Measurements from ENCODE around the gene ANHX.

ANHX gene

DNA sequence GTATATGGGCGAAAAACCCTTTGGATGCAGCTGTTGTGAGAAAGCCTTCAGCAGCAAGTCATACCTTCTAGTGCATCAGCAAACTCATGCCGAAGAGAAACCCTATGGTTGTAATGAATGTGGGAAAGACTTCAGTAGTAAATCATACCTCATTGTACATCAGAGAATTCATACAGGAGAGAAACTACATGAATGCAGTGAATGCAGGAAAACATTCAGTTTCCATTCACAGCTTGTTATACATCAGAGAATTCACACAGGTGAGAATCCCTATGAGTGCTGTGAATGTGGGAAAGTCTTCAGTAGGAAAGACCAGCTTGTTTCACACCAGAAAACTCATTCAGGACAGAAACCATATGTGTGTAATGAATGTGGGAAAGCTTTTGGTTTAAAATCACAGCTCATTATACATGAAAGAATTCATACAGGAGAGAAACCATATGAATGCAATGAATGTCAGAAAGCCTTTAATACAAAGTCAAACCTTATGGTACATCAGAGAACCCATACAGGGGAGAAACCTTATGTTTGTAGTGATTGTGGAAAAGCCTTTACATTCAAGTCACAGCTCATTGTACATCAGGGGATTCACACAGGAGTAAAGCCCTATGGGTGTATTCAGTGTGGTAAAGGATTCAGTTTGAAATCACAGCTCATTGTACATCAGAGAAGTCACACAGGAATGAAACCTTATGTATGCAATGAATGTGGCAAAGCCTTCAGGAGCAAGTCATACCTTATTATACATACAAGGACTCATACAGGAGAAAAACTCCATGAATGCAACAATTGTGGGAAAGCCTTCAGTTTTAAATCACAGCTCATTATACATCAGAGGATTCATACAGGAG is 33.0 kb downstream of the ANHX start:
- no peak for DNase-seq

- no peak for DNase-seq
Observed at GRCh38 chr12:133201888-133202287, 33.8 kb downstream of the ANHX start.

DNA sequence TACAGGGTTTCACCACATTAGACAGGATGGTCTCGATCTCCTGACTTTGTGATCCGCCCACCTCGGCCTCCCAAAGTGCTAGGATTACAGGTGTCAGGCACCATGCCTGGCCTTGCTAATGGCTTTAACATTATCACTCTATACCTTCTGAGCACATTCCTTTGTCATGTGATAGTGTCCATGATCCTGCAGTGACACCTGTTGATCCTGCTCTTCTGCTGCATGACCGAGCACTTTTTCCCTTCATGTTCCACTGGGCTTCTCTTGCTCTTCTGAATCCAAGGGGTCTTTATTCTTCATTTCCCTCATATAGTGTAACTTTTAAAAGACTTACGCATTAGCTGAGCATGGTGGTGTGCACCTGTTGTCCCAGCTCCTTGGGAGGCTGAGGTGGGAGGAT is 42.8 kb downstream of the ANHX start:
- DNase-seq = no peak

DNA sequence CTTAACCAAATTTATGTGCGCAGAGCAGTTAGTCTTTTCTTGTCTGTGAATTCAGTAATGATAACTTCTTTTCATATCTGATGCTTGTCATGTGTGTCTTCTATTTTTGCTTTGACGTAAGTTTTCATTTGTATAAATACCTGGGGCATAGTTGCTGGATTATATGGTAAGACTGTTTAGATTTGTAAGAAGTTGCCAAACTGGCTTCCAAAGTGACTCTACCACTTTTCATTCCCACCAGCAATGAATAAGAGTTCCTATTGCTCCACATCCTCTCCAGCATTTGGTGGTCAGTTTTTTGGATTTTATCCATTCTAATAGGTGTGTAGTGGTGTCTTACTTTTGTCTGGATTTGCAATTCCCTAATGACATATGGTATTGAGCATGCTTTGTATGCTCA is 45.5 kb downstream of the ANHX start:
- DNase-seq = no peak

DNA sequence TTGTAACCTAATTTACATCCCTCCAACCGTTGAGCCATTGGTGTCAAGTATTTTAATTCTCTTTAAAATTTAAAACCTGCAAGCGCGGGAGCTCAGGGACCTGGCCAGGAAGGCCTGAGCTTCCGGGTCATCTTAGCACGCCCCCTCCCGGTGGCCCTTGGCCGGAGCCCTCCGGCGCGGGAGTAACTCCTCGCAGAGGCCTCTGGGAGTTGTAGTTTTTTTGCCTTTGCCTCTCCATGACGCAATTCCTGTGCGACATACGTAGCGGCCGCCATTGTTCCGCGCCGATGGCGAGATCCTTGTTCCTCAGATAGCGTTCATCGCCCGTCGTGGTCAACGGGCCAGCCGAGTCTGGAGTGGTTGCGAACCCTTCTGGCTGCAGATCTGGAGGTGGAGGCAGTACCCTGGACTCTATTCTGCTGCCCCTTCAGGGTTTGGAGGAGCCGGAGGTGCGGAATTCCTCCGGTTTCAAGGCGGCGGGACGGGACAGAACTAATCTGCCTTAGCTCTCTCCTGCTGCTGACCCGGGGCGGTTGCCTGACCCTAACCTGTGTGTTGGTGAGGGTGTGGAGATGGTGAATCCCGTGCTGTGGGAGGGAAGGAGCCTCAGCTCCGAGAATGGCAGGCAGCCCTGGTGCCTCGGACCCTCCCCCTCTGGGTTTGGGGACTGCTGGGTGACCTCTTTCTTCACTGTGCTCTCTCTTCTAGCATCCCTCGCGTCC is 54.3 kb downstream of the ANHX start, which contains the start of gene ZNF268:
Gene ZNF268, plus strand, starts transcription at position 258 of the 722 bp plus-strand sequence. CDS start 503 bp downstream, outside the sequence.
- peak; percentile 95 for DNase-seq

DNA sequence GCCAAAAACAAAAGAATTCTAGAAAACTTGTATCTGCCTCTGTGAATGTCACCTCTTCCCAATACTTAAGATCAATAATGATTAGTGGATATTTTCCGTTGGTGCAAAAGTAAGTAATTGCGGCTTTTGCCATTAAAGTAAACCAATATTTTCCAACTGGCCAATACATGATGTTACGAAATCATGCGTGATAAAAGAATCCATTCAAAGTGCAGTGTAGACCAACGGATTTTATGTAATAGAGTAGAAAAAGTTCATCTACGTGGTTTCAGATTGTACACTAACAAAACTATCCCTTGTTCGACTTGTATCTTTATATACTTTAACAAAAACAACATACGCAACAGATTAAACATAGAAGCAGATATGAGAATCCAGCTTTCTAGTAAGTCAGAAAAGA is 55.0 kb downstream of the ANHX start:
- DNase-seq = no peak

DNA sequence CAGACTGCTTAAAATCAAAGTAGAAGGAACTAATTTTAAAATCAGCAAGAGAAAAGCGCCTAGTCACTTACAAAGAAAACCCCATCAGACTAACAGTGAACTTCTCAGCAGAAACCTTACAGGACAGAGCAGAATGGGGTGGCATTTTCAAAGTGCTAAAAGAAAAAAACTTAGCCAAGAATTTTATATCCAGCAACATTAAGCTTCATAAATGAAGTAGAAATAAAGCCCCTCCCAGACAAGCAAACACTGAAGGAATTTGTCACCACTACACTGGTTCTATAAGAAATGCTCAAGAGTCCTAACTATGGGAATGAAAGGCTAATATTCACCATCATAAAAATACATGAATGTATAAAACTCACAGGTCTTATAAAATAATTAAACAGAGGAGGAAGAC is 60.8 kb downstream of the ANHX start:
- DNase-seq = no peak

- no peak for DNase-seq
Observed at GRCh38 chr12:133172491-133172890, 63.2 kb downstream of the ANHX start.

Data from hematopoietic multipotent progenitor cell treated with erythropoietin and hydrocortisone succinate and interleukin-3 and kit ligand, for 8 days (in vitro differentiated cells).